Kidney epithelial cell (primary cell): ENCODE data around the gene ACTN3. TPM values are rescaled to one million over a fixed set of nuclear protein-coding genes. Genes with fewer than 3 reads are reported as not detected.
A peak's percentile ranks its signal among the peaks of the same experiment; 100 is the strongest.

Experiments used
- DNase-seq: peaks from one replicate; pipeline ENCODE4 v3.0.0-alpha.2; 2010; ENCODE audit warnings: low read depth
- H3K27me3 ChIP-seq: 2 replicates; pipeline ENCODE4 v1.6.0; 2011; ENCODE audit warnings: low read length; ENCODE audit not compliant: control insufficient read depth, insufficient read depth
- H3K36me3 ChIP-seq: 2 replicates; pipeline ENCODE4 v1.5.1; 2011; ENCODE audit warnings: low read length; ENCODE audit not compliant: control insufficient read depth, insufficient read depth
- H3K4me3 ChIP-seq: 2 replicates; pipeline ENCODE4 v1.5.1; 2011; ENCODE audit warnings: low read depth, mild to moderate bottlenecking, control low read depth, low read length
- CTCF ChIP-seq: IDR thresholded peaks from 2 replicates; pipeline ENCODE4 v1.5.1; 2011; ENCODE audit warnings: mild to moderate bottlenecking, moderate library complexity, low read length, control low read depth, inconsistent platforms; ENCODE audit not compliant: insufficient read depth, poor library complexity, severe bottlenecking
- total RNA-seq: library from RNA; depleted of rRNA; stranded (reverse); fragments of >200 nt; gene quantifications from 2 replicates; pipeline ENCODE4 v1.2.3, GENCODE V29; 2015

The ACTN3 gene
- total RNA-seq, 1 donor from 2014 or later, result not detected

DNA sequence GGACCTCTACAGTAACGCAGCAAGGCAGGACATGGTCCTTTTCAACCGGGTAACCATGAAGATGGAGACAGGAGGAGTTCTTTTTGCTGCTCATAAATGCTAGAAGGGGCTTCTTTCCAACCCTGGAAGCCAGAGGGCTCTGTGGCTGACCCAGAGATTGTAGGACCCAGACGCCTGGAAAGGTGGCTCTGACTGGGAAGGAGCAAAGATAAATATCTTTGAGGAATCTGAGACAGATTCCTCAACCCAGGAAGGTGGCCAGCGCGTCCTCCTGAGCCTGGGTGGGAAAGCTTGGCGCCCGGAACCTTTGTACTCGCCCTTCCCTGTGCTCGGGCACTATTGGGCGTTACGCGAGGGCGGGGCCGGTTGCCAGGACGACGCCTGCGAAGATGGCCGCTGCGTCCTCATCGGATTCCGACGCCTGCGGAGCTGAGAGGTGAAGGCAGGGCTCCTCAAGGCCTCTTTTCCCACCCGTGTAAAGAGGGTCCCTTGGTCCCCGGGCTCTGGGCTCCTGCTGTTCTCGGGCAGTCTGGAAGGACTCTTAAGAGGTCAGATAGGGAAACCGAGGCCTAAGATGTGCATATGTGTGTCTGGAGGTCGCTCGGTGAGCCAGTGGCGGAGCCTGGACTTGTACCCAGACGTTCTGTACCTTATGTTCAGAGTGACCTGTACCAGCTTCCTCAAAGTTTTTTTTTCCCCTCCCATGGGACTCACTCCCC is 36.3 kb upstream of the ACTN3 start, which contains the start of gene BBS1:
Gene BBS1 (plus strand): TSS at position 365 of the 719 bp plus-strand sequence. CDS start 25 bp downstream, at position 390.
- Histone ChIP-seq H3K36me3 (no peaks in the 10 kb centered on the region), H3K4me3 (peak within 1 kb of the TSS; percentile 87), H3K27me3 (no peaks in the 10 kb centered on the region)
- TF ChIP-seq CTCF, result no peak
- DNase-seq, result no peak

DNA sequence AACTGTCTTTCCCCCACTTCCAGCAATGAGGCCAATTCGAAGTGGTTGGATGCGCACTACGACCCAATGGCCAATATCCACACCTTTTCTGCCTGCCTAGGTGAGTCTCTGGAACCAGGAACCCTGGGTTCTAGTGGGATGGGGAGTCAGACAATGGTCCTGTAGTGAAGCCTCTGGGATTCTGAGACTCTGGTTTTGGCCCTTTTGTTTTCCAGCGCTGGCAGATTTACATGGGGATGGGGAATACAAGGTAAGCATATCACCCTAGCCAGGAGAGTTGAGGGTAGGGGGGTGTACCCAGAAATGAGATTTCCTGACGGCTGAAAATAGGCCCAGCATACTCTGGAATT is 35.7 kb upstream of the ACTN3 start:
- Histone ChIP-seq H3K4me3 (peak overlapping the region; percentile 87), H3K27me3 (no peaks in the 10 kb centered on the region), H3K36me3 (no peaks in the 10 kb centered on the region)
- TF ChIP-seq CTCF, result no peak
- DNase-seq, result no peak

GRCh38 chr11:66523611-66524010 is 23.1 kb upstream of the ACTN3 start:
- no peak for TF ChIP-seq CTCF
- H3K27me3 ChIP-seq, result no peaks in the 10 kb centered on the region
- no peaks in the 10 kb centered on the region for H3K36me3 ChIP-seq
- no peak for DNase-seq
- H3K4me3 ChIP-seq, result no peak overlapping the region

DNA sequence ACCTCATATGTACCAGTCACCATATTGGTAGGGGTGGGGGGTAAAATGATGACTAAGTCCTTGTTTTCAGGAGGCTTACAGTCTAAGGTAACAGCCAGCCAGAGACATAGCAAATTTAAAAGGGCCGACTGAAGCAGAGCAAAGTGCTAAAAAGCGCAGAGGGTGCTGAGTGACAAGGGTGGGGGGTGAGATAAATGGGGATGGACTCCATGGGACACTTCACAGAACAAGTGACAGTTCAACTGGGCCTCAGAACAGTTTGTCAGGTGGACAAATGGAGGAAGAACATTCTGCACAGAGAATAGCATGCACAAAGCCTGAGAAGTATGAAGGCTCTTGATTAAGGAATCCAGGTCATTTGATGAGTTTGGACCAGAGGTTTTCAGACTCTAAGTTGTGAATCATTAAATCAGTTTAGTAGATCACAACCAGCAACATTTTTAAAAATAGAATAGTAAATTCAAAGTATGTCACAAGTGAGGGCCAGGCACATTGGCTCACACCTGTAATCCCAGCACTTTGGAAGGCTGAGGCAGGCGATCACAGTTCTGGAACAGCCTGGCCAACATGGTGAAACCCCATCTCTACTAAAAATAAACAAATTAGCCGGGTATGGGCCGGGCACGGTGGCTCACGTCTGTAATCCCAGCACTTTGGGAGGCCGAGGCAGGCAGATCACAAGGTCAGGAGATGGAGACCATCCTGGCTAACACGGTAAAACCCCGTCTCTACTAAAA is 22.2 kb upstream of the ACTN3 start:
- DNase-seq, result no peak
- H3K36me3 ChIP-seq, result no peaks in the 10 kb centered on the region

GRCh38 chr11:66529069-66529468 is 17.6 kb upstream of the ACTN3 start:
- no peak for TF ChIP-seq CTCF
- H3K4me3 ChIP-seq, result no peak overlapping the region
- no peaks in the 10 kb centered on the region for H3K27me3 ChIP-seq
- no peaks in the 10 kb centered on the region for H3K36me3 ChIP-seq
- DNase-seq, result no peak

More for the DNA sequence above, 22.2 kb upstream of the ACTN3 start:
- Histone ChIP-seq H3K27me3 (no peaks in the 10 kb centered on the region), H3K4me3 (no peak overlapping the region)
- TF ChIP-seq CTCF, result no peak

- TF ChIP-seq CTCF, result no peak
- Histone ChIP-seq H3K27me3 (no peaks in the 10 kb centered on the region), H3K4me3 (no peak overlapping the region), H3K36me3 (no peaks in the 10 kb centered on the region)
- DNase-seq, result no peak
These were observed 17.0 kb upstream of the ACTN3 start for GRCh38 chr11:66529655-66530054.
